ENCODE results near the gene NIPAL3.
"Not testable (repeated sequence)": the region's sequence is repeated elsewhere in the genome, so short reads cannot be mapped to it uniquely, and the experiment has no call there.

The NIPAL3 gene

GRCh38 chr1:24462128-24462527 is 46.5 kb downstream of the NIPAL3 start:
- not testable (repeated sequence) for DNase-seq (ENCODE audit: low spot score)

GRCh38 chr1:24463776-24464735 is 48.5 kb downstream of the NIPAL3 start:
- no peak for DNase-seq (ENCODE audit: low spot score)

- DNase-seq (ENCODE audit: low spot score), result no peak
Measured at GRCh38 chr1:24465099-24465498, 49.5 kb downstream of the NIPAL3 start.

GRCh38 chr1:24465638-24466037 is 50.0 kb downstream of the NIPAL3 start:
- DNase-seq (ENCODE audit: low spot score), result no peak

GRCh38 chr1:24468685-24469316 is 53.2 kb downstream of the NIPAL3 start:
- no peak for DNase-seq (ENCODE audit: low spot score)

- DNase-seq (ENCODE audit: low spot score), result no peak
Measured at GRCh38 chr1:24470592-24470991, 55.0 kb downstream of the NIPAL3 start.

- no peak for DNase-seq (ENCODE audit: low spot score)
Measured at GRCh38 chr1:24472527-24473251, 57.1 kb downstream of the NIPAL3 start.

GRCh38 chr1:24474193-24474592 is 58.6 kb downstream of the NIPAL3 start:
- DNase-seq (ENCODE audit: low spot score), result no peak

- DNase-seq (ENCODE audit: low spot score), result no peak
Measured at GRCh38 chr1:24475700-24476099, 60.1 kb downstream of the NIPAL3 start.

- DNase-seq (ENCODE audit: low spot score), result no peak
Measured at GRCh38 chr1:24476571-24476970, 61.0 kb downstream of the NIPAL3 start.

- DNase-seq (ENCODE audit: low spot score), result no peak
Measured at GRCh38 chr1:24477309-24477708, 61.7 kb downstream of the NIPAL3 start.

- peak; percentile 62 for DNase-seq (ENCODE audit: low spot score)
Measured at GRCh38 chr1:24481101-24481500, 65.5 kb downstream of the NIPAL3 start.

- peak; percentile 74 for DNase-seq (ENCODE audit: low spot score)
Measured at GRCh38 chr1:24481843-24482610, 66.4 kb downstream of the NIPAL3 start.

- DNase-seq (ENCODE audit: low spot score), result peak; percentile 41
Measured at GRCh38 chr1:24483441-24483840, 67.8 kb downstream of the NIPAL3 start.

GRCh38 chr1:24484199-24484598 is 68.6 kb downstream of the NIPAL3 start:
- DNase-seq (ENCODE audit: low spot score), result no peak

- peak; percentile 54 for DNase-seq (ENCODE audit: low spot score)
Measured at GRCh38 chr1:24486331-24487065, 70.9 kb downstream of the NIPAL3 start.

- DNase-seq (ENCODE audit: low spot score), result no peak
Measured at GRCh38 chr1:24487455-24487854, 71.9 kb downstream of the NIPAL3 start.

- peak; percentile 75 for DNase-seq (ENCODE audit: low spot score)
Measured at GRCh38 chr1:24488159-24488558, 72.6 kb downstream of the NIPAL3 start.

GRCh38 chr1:24489674-24490073 is 74.1 kb downstream of the NIPAL3 start:
- no peak for DNase-seq (ENCODE audit: low spot score)

- no peak for DNase-seq (ENCODE audit: low spot score)
Measured at GRCh38 chr1:24490101-24490781, 74.6 kb downstream of the NIPAL3 start.
